Mucosa of stomach (tissue), 1 donor: ENCODE measurements around the gene SIRT2.
"Not testable (repeated sequence)": the region's sequence is repeated elsewhere in the genome, so short reads cannot be mapped to it uniquely, and the experiment has no call there.

Experiments used
- H3K27me3 ChIP-seq: one replicate; pipeline ENCODE4 v1.7.0; 2013; ENCODE audit warnings: mild to moderate bottlenecking, low read length; ENCODE audit not compliant: control insufficient read depth, insufficient read depth
- H3K36me3 ChIP-seq: one replicate; pipeline ENCODE4 v1.7.0; 2013; ENCODE audit warnings: low read length; ENCODE audit not compliant: control insufficient read depth, insufficient read depth
- H3K4me1 ChIP-seq: one replicate; pipeline ENCODE4 v1.7.0; 2013; ENCODE audit warnings: mild to moderate bottlenecking, low read length; ENCODE audit not compliant: control insufficient read depth, insufficient read depth
- H3K4me3 ChIP-seq: one replicate; pipeline ENCODE4 v1.7.0; 2013; ENCODE audit warnings: low read length
- H3K9ac ChIP-seq: one replicate; pipeline ENCODE4 v1.7.0; 2013; ENCODE audit warnings: mild to moderate bottlenecking, low read length, moderate library complexity
- H3K9me3 ChIP-seq: one replicate; pipeline ENCODE4 v1.7.0; 2013; ENCODE audit warnings: mild to moderate bottlenecking, low read length, moderate library complexity; ENCODE audit not compliant: control insufficient read depth
- donor health status: Pancreatic carcinoma.

The SIRT2 gene

DNA sequence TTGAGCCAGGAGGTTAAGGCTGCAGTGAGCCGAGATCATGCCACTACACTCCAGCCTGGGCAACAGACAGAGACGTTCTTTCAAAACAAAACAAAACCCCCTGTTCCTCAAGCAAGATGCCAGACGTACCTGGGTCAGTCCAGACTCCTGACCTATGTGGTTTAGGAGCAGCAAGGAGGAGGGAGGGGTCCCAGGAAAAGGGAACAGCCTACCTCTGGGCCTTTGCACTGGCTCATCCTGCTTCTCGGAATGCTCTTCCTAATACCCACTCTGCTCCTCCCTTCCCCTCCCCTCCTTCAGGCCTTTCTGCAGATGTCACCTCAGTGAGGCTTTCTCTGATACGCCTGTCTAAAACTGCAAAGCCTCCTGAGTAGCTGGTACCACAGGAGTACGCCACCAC lies 30.9 kb downstream of the SIRT2 start:
- Histone ChIP-seq H3K36me3 (no peaks in the 10 kb centered on the region), H3K9ac (no peak overlapping the region), H3K9me3 (no peaks in the 10 kb centered on the region), H3K4me1 (peaks cover 35% of the 10 kb centered on the region), H3K27me3 (no peaks in the 10 kb centered on the region), H3K4me3 (no peak overlapping the region)

DNA sequence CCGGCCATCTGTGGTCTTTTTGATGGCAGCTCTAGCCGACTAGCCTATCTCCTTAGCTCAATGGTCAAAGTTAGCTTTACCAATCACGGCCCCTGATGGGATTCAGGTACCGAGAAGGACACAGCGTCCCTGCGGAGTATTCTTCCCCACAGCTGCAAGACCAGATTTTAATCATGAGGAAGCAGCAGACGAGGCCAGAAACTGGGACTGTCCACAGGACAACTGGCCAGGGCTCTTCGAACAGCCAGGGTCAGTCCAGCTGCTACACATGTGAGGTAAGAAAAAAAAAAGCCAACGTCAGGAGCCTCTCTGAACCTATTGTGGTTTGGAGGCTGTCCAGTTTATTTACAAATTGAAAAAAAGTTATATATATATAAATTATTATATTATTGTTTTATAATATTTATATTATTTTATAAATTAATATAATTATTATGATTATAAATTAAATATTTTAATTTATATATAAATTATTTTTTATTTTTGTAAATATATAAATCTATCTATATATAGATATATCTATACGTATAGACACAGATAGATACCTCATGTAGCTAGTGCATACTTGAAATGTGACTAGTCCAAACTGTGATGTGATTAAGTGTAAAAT lies 32.1 kb downstream of the SIRT2 start:
- no peak overlapping the region for H3K9ac ChIP-seq
- no peaks in the 10 kb centered on the region for H3K36me3 ChIP-seq
- H3K9me3 ChIP-seq = no peaks in the 10 kb centered on the region
- H3K4me3 ChIP-seq = no peak overlapping the region
- no peaks in the 10 kb centered on the region for H3K27me3 ChIP-seq
- peaks cover 44% of the 10 kb centered on the region for H3K4me1 ChIP-seq

DNA sequence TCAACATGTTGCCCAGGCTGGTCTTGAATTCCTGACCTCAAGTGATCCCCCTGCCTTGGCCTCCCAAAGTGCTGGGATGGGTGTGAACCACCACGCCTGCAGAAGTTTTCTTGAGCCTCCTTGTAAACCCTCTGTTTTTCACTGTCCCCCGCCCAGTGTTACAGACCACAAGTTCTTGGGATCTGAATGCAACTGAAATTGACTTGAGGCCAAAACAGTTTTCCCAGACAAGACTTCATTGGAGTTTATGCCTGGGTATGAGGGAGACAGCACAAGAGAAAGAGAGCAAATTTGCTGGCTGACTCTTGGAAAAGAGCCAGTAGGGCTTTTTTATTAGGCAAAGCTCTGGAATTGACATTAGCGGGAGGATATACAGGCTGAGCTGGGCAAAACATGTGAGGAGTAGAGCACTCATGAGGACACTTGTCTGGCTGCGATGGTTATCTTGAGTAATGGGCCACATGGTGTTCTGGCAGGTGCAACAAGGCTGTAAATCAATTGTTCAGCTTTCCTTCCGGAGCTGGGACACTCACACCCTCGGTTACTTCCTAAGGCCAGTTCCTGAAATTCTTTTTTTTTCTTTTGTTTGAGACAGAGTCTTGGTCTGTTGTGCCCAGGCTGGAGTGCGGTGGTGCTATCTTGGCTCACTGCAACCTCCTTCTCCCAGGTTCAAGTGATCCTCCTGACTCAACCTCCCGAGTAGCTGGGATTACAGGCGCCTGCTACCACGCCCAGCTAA lies 36.9 kb downstream of the SIRT2 start:
- no peaks in the 10 kb centered on the region for H3K27me3 ChIP-seq
- H3K9me3 ChIP-seq = no peaks in the 10 kb centered on the region
- H3K9ac ChIP-seq = no peak overlapping the region
- no peak overlapping the region for H3K4me3 ChIP-seq
- H3K36me3 ChIP-seq = no peaks in the 10 kb centered on the region
- H3K4me1 ChIP-seq = peaks cover 36% of the 10 kb centered on the region

DNA sequence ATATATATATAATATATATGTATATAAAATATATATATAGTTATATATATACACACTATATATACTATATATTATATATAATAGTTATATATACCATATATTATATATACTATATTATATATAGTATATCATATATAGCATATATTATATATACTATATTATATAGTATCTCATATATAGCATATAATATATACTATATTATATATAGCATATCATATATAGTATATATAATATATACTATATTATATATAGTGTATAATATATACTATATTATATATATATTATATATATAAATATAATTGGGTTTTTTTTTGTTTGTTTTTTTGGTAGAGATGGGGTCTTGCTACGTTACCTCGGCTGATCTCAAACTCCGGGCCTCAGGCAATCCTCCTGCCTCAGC lies 38.0 kb downstream of the SIRT2 start:
- H3K4me1 ChIP-seq = peaks cover 36% of the 10 kb centered on the region
- no peak overlapping the region for H3K9ac ChIP-seq
- H3K36me3 ChIP-seq = no peaks in the 10 kb centered on the region
- no peak overlapping the region for H3K4me3 ChIP-seq
- H3K27me3 ChIP-seq = no peaks in the 10 kb centered on the region
- no peaks in the 10 kb centered on the region for H3K9me3 ChIP-seq

DNA sequence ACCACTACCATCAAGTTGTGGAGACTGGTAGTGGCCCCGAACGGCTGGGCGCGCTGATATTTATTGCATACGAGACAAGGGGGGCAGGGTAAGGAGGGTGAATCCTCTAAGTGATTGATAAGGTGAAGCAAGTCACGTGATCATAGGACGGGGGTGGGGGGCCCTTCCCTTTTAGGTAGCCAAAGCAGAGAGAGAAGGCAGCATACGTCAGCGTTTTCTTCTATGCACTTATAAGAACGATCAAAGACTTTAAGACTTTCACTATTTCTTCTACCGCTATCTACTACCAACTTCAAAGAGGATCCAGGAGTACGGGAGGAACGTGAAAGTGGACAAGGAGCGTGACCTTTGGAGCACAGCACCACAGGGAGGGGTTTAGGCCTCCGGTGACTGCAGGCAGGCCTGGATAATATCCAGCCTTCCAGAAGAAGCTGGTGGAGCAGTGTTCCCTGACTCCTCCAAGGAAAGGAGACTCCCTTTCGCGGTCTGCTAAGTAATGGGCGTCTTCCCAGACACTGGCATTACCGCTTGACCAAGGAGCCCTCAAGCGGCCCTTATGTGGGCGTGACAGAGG lies 39.7 kb downstream of the SIRT2 start:
- H3K9ac ChIP-seq, H3K27me3 ChIP-seq, H3K9me3 ChIP-seq, H3K4me3 ChIP-seq, H3K36me3 ChIP-seq: not testable (repeated sequence)
- H3K4me1 ChIP-seq = peaks cover 21% of the 10 kb centered on the region

DNA sequence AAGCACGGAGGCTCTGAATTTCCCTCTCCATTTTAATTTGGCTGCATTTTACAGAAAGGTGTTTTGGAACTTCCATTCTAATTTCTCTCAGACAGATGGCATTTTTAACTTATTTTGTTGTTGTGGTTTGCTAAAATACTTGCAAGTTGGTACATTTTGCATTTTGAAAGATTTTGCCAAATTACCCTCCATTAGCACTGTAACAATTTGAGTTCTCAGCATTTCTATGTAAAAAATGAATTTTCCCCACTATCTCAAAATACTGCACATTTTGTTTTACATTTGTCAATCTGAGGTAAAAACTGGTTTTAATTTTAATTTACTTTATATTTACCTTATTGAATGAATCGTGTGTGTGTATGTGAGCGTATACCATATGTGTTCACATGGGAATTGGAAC lies 42.6 kb downstream of the SIRT2 start:
- no peak overlapping the region for H3K9ac ChIP-seq
- no peaks in the 10 kb centered on the region for H3K9me3 ChIP-seq
- H3K27me3 ChIP-seq = no peaks in the 10 kb centered on the region
- no peak overlapping the region for H3K4me3 ChIP-seq
- no peaks in the 10 kb centered on the region for H3K36me3 ChIP-seq
- H3K4me1 ChIP-seq = peaks cover 12% of the 10 kb centered on the region

DNA sequence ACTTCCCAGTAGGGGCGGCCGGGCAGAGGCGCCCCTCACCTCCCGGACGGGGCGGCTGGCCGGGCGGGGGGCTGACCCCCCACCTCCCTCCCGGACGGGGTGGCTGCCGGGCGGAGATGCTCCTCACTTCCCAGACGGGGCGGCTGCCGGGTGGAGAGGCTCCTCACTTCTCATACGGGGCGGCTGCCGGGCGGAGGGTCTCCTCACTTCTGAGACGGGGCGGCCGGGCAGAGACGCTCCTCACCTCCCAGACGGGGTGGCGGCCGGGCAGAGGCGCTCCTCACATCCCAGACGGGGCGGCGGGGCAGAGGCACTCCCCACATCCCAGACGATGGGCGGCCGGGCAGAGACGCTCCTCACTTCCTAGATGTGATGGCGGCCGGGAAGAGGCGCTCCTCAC lies 43.7 kb downstream of the SIRT2 start:
- H3K4me3 ChIP-seq, H3K27me3 ChIP-seq, H3K9me3 ChIP-seq, H3K36me3 ChIP-seq, H3K9ac ChIP-seq: not testable (repeated sequence)
- peaks cover 19% of the 10 kb centered on the region for H3K4me1 ChIP-seq

DNA sequence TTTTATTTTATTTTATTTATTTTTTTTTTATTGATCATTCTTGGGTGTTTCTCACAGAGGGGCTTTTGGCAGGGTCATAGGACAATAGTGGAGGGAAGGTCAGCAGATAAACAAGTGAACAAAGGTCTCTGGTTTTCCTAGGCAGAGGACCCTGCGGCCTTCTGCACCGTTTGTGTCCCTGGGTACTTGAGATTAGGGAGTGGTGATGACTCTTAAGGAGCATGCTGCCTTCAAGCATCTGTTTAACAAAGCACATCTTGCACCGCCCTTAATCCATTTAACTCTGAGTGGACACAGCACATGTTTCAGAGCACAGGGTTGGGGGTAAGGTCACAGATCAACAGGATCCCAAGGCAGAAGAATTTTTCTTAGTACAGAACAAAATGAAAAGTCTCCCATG lies 44.5 kb downstream of the SIRT2 start:
- not testable (repeated sequence) for H3K27me3 ChIP-seq, H3K9me3 ChIP-seq, H3K4me3 ChIP-seq, H3K36me3 ChIP-seq, H3K9ac ChIP-seq
- peaks cover 18% of the 10 kb centered on the region for H3K4me1 ChIP-seq

DNA sequence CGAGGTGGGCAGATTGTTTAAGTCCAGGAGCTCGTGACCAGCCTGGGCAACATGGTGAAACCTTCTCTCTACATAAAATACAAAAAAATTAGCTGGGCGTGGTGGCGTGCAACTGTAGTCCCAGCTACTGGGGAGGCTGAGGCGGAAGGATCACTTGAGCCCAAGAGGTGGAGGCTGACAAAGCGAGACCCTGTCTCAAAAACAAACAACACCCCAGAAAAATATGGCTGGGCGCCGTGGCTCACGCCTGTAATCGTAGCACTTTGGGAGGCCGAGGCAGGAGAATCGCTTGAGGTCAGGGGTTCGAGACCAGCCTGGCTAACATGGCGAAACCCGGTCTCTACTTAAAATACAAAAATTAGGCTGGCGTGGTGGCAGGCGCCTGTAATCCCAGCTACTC lies 46.2 kb downstream of the SIRT2 start:
- no peaks in the 10 kb centered on the region for H3K9me3 ChIP-seq
- no peaks in the 10 kb centered on the region for H3K36me3 ChIP-seq
- H3K27me3 ChIP-seq = no peaks in the 10 kb centered on the region
- H3K4me1 ChIP-seq = peaks cover 21% of the 10 kb centered on the region
- peak overlapping the region; percentile 92 for H3K9ac ChIP-seq
- peak overlapping the region; percentile 79 for H3K4me3 ChIP-seq

DNA sequence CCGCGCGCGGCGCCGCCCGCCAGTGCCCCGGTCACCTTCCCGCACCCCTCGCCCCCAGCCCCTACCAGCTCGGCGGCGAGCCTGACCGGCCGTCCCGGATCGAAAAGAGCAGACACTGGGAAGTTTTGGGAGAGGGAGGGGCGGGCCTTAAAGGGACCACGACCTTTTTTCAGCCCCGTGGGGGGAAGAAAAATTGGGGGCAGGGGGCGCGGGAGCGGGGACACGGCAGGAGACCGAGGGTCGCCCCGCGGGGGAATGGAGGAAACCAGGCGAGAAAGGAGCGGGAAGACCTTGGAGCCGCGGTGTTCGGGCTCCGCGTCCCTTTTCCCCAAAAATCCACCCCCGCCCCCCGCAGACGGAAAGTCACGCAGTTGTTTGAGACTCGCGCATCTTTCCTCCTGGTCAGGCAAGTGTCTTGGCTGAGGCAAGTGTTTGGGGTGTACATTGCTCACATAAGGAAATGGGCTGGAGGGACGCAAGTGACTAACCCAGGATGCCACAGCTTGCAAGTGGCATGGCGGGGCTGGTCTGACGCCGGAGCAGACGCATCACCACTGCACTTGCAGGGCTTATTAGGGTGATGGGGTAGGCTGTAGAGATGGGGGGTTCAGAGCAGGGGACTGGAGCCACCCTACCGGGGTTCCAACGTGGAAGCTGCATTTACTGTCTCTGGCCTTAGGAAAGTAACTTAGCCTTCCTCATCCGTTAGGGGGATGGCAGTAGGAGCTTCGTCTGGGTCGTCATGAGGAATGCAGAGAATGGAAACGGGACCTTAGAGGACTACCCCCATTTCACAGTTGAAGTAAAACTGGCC lies 47.0 kb downstream of the SIRT2 start:
- no peaks in the 10 kb centered on the region for H3K27me3 ChIP-seq
- H3K4me3 ChIP-seq = peak overlapping the region; percentile 79
- no peaks in the 10 kb centered on the region for H3K9me3 ChIP-seq
- H3K4me1 ChIP-seq = peaks cover 28% of the 10 kb centered on the region
- peak overlapping the region; percentile 92 for H3K9ac ChIP-seq
- H3K36me3 ChIP-seq = peaks cover 5% of the 10 kb centered on the region

DNA sequence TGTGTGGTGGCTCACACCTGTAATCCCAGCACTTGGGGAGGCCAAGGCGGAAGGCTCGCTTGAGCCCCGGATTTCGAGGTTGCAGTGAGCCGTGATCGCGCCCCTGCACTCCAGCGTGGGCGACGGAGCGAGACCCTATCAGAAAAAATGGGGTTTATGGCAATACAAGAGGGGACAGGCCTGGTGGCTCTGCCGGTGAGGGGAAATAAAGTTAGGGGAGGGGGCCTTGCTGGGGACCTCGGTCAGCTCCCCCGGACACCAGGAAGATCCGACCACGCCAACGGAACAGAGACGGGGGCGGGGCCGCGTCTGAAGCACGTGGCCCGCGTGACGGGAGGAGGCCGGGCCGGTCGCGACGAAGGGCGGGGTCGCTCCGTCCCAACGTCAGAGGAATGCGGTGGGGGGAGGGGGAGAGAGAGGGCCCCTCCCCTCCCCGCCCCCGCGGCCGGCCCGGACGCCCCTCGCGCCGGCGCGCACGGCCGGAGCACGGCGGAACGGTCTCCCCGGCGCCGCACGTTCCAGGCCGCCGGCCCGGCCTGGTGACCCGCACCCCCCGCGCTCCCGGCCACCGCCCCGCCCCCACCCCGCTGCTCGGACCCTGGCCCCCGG lies 47.7 kb downstream of the SIRT2 start:
- Histone ChIP-seq H3K9ac (peak overlapping the region; percentile 92), H3K4me1 (peaks cover 28% of the 10 kb centered on the region), H3K4me3 (peak overlapping the region; percentile 77), H3K36me3 (peaks cover 11% of the 10 kb centered on the region), H3K27me3 (no peaks in the 10 kb centered on the region), H3K9me3 (no peaks in the 10 kb centered on the region)
